Measurements from ENCODE around the gene FAHD2A.
"Not testable (repeated sequence)": the region's sequence is repeated elsewhere in the genome, so short reads cannot be mapped to it uniquely, and the experiment has no call there.

Gene FAHD2A, protein sequence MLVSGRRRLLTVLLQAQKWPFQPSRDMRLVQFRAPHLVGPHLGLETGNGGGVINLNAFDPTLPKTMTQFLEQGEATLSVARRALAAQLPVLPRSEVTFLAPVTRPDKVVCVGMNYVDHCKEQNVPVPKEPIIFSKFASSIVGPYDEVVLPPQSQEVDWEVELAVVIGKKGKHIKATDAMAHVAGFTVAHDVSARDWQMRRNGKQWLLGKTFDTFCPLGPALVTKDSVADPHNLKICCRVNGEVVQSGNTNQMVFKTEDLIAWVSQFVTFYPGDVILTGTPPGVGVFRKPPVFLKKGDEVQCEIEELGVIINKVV

GRCh38 chr2:95402370-95403203, at the start of gene FAHD2A:
FAHD2A (plus strand) TSS chr2:95402708; CDS start chr2:95405559, 2,851 bp downstream.
- ATAC-seq = peak; percentile 95

DNA sequence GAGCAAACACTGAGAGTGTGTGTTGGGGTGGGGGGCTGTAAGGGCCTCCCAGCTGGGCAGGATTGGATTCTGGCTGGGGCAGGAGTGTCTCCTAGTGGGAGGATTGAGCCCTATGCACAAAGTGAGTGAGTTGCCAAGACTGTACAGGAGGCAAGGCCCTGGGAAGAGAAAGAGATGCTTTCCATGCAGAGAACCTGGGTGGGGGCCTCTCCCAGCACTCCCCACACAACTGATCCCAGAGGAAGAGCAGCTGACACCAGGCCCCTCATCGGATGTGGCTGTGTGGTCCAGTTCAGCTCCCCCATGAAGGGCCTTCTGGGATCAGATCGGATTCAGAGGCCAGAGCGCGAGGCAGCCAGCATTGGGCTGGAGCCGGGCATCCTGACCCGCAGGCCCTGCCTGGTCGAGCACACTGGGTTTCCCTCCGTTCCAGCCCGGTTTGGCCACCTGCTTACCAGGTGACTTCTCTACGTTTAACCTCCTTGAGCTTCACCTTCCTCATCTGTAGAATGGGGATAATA, 49.4 kb upstream of the FAHD2A start:
- ATAC-seq = no peak

DNA sequence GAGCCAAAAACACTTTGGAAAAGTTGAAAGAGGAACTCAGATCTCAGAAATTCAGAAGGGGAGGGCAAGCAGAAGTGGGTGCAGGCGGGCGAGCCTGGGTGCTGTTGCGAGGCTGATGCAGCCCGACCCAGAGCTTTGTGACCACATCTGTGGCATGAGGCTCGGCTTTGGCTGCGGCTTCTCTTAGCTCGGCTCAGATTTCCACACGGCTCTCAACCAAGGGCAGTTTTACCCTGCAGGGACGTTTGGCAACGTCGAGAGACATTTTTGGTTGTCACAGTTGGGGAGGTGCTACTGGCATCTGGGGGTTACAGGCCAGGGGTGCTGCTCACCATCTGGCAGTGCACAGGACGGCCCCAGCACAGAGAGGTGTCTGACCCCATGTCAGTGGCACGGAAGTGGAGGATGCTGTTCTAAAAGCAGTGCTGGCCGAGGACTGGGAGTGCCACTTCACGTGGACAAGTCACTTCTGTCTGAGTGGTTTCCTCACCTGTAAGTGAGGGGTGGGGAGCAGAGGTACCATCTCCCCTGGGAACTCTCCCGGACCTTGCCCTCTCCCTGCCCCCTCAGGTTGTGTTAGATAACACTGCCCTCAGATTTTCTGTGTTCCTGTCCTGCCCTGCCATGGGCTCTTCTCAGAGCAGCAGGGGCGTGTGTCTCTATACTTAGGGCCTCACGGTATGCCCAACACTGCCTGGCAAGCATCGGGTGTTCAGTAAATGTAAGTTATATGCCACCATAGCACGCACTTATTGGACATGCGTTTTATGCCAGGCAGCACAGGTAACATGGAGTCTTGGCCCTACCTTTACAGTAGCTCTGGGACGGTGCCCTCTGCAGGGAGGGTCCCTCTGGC, 48.7 kb upstream of the FAHD2A start:
- no peak for ATAC-seq

DNA sequence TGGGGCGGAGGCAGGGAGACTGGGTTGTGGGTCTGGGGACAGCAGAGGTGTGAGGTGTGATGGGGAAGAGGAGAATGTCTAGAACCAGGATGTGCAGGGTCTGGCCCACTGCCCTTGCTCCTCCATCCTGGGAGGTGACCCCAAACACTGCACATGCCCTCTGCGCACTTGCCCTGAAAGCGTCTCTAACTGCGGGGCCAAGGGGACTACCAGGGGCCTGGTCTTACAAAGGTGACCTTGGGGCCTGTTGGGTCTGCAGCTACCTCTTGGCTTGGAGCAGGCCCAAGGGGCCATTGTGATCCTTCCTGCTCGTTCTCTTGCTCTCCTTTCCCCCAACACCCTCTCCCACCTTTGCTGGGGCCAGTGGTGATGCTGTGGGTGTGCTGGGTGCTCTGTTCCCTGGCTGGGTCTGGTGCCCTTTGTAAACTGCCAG, 48.0 kb upstream of the FAHD2A start:
- no peak for ATAC-seq

DNA sequence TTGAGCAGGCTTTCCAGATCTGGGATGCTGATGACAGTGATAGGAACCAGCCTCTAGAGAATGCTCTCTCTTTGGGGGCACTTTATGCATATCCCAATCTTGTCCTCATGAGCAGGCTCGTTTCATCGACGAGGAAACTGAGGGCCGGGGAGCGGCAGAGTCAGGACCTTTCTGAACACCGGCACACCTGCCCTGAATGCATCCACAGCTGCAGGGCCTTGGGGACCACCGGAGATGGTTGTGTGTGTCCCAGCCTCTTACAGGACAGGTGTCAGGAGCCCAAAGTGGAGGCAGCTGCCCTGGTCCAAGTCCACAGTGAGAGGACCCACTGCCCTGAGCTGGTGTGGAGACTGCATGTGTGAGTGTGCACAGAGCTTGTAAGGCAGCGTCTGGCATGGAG, 47.6 kb upstream of the FAHD2A start:
- no peak for ATAC-seq

- ATAC-seq = not testable (repeated sequence)
Observed at GRCh38 chr2:95355486-95355885, 47.0 kb upstream of the FAHD2A start.

GRCh38 chr2:95356821-95357700, 45.4 kb upstream of the FAHD2A start:
- no peak for ATAC-seq

- ATAC-seq = no peak
Observed at GRCh38 chr2:95357717-95358280, 44.7 kb upstream of the FAHD2A start.

DNA sequence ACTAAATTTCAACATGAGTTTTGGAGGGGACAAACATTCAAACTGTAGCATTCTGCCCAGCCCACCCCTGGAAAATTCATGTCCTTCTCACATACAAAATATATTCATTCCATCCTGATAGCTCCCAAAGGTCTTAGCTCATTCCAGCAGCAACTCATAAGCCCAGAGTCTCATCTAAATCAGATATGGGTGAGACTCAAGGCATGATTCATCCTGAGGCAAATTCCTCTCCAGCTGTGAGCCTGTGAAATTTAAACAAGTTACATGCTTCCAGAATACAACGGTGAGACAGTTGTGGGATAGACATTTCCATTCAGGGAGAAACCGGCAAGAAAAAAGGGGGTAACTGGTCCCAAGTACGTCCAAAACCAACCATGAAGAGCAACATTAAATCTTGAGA, 43.5 kb upstream of the FAHD2A start:
- ATAC-seq = no peak

DNA sequence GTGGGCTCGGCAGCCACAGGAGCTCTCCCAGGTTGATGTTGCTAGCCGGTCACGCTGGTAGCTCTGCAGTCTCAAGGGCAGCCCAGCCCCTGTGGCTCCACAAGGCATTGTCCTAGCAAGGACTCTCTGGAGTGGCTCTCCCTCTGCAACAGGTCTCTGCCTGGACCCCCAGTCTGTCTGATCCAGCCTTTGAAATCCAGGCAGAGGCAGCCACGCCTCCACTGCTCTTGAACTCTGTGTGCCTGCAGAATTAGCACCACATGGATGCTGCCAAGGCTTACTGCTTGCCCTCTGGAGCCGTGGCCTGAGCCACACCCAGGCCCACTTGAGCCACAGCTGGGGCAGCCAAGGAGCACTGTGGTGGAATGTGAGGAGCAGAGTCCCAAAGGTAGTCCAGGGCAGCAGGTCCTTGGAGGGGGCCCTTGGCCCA, 43.0 kb upstream of the FAHD2A start:
- ATAC-seq = no peak

DNA sequence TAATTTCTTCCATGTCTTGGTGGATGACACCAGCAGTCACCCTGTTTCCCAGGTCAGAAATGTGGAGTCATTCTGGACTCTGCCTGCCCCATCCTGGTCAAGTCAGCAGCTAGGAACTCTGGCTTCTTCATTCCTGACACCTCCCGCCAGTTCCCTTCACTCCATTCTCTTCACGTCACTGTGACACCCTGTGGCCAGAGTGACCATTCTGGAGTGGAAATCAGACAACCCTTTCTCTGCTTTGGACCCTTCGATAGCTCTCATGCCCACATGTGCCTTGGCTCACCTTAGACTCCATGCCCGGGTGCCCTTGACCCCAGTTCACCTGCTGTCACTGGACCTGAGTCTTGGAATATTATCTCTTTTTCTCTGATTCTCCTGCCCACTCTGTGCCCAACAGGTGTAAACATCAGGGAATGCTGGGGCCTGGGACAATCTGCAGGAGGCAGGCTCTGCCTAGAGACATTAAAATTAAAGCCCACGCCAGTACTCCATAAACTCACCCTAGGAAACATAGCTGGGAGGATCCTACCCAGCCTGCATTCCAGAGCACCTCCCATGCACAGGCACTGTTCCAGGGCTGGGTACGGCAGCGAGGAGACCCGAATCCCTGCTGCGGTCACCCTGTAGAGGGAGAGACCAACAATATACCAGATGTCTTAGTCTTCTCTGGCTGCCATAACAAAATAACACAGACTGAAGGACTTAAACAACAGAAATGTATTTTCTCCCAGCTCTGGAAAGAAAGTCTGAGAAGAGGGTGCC, 41.1 kb upstream of the FAHD2A start:
- no peak for ATAC-seq

DNA sequence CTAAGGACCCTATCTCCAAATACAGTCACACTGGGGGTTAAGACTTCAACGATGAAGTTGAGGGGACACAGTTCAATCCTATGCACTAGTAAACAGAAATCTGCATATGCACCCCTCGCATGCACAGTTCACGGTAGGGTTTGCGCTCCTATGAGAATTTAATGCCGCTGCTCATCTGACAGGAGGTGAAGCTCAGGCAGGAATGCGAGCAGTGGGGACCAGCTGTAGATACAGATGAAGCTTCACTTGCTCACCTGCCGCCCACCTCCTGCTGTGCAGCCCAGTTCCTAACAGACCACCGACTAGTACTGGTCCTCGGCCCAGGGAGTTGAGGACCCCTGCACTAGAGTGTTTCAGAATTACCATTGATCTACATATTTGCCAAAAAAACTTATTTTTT, 40.0 kb upstream of the FAHD2A start:
- ATAC-seq = no peak

GRCh38 chr2:95366514-95366913, 36.0 kb upstream of the FAHD2A start:
- ATAC-seq = no peak

- ATAC-seq = no peak
Observed at GRCh38 chr2:95372216-95372829, 30.2 kb upstream of the FAHD2A start.

DNA sequence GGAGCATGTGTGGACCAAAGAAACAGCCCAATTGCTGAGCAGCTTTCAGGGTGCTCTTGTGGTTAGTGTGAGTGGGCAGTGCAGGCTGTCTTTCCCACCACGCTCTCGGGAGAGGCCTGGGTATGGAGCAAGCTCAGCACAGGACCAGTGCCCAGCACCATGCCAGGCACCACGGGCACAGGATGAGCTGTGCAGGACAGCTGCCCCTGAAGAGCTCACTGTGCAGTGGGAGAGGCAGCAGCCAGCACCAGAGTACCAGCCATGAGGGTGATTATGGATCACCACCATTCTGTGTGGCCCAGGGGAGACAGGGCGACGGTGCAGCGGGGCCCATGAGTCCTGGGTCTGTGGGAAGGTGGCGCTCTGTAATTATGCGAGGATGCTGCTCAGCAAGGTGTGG, 29.7 kb upstream of the FAHD2A start:
- ATAC-seq = no peak

DNA sequence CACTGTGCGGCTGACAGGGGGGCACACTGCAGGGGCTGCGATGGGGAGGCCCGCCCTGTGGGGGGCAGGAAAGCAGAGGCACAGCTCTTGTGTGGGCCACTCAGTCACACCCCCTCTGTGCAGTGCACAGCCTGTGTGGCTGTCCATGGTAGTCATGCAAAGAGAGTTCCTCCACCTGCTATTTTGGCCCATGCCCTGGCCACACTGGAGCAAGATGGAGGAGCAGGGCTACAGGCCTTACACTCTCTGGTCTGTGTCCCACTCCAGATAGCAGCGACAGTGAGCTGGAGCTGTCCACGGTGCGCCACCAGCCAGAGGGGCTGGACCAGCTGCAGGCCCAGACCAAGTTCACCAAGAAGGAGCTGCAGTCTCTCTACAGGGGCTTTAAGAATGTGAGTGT, 28.5 kb upstream of the FAHD2A start:
- no peak for ATAC-seq

GRCh38 chr2:95374451-95374920, 28.0 kb upstream of the FAHD2A start:
- no peak for ATAC-seq

DNA sequence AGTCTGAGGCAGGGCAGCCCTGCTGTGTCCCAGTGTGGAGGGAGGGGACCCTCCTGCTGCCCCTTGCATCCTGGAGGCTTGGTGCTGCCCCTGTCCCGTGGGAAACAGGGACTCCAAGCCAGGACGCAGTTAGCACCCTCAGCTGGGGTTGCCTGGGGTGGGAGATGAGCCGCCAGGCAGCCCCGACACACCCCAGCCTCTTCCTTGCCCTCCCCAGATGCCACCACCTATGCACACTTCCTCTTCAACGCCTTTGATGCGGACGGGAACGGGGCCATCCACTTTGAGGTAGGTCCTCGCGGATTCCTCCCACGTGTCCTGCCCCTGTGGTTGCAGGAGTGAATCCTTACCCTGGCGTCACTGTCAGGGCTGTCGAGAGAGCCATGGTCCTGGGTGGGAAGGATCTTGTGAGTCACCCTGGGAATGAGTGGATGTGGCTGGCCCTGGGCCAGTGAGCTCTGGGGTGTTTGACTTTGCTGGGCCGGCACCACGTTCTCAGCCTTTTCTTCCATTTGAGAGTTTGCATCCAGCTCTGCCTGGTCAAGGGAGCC, 27.5 kb upstream of the FAHD2A start:
- ATAC-seq = no peak

GRCh38 chr2:95375532-95376150, 26.9 kb upstream of the FAHD2A start:
- no peak for ATAC-seq
